Effector memory CD8-positive, alpha-beta T cell (primary cell): ENCODE results near the gene WNT3.

Experiments used
- ATAC-seq: fragments of 150-1000 bp; cut with Tn5 transposase; replicated peaks from 2 replicates; pipeline ENCODE4 v1.10.0; 2021; ENCODE audit warnings: mild to moderate bottlenecking, moderate library complexity
- DNase-seq, 3 experiments: peaks; one replicate each; pipeline ENCODE4 v3.0.0; 2021
- H3K27ac Mint-ChIP-seq, 2 donors: one replicate each; pipeline ENCODE4 v1.8.0; 2022; ENCODE audit warnings: mild to moderate bottlenecking in 2 of 2, mixed read lengths in 2 of 2, moderate library complexity in 2 of 2
- H3K27me3 Mint-ChIP-seq, 2 donors: one replicate each; pipeline ENCODE4 v1.8.0; 2022; ENCODE audit warnings: mixed read lengths in 2 of 2
- H3K36me3 Mint-ChIP-seq: one replicate; pipeline ENCODE4 v1.8.0; 2022; ENCODE audit warnings: mild to moderate bottlenecking, moderate library complexity, mixed read lengths; ENCODE audit not compliant: insufficient read depth
- H3K4me1 Mint-ChIP-seq, 2 donors: one replicate each; pipeline ENCODE4 v1.8.0; 2022; ENCODE audit warnings: low read depth in 2 of 2, mixed read lengths in 2 of 2
- H3K4me3 Mint-ChIP-seq, 2 donors: one replicate each; pipeline ENCODE4 v1.8.0; 2022; ENCODE audit warnings: mild to moderate bottlenecking in 2 of 2, mixed read lengths in 2 of 2, moderate library complexity in 2 of 2
- H3K9me3 Mint-ChIP-seq, 2 donors: one replicate each; pipeline ENCODE4 v1.8.0; 2022; ENCODE audit warnings: mixed read lengths in 2 of 2

Gene WNT3

DNA sequence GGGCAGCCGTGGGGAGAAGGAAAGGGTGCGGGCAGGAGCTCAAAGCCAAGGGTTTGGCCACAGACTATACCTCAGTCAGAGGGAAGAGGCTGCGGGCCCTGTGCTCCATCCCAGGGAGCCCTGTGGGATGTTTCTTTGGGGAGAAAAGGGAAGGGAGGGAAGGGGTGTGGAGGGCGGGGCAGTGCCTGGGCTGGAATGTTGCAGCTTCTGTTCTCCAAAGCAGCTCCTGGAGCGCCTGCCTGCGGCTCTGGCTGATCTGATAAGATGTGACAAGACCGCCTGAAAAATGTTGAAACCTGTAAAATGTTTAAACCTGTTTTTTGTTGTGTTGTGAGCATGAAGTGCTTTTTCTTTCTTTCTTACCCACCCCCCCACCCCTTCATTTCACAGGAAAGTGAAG lies 32.8 kb downstream of the WNT3 start:
- no peaks in the 10 kb centered on the region for H3K9me3 Mint-ChIP-seq
- peaks cover 27 to 49% of the 10 kb centered on the region in 2 donors for H3K27me3 Mint-ChIP-seq
- H3K4me1 Mint-ChIP-seq: peaks cover 0 to 2% of the 10 kb centered on the region in 2 donors
- ATAC-seq: no peak
- H3K27ac Mint-ChIP-seq: no peak overlapping the region
- DNase-seq: no peak
- no peaks in the 10 kb centered on the region for H3K36me3 Mint-ChIP-seq
- H3K4me3 Mint-ChIP-seq: no peak overlapping the region

GRCh38 chr17:46783031-46783593 lies 35.4 kb downstream of the WNT3 start:
- no peak overlapping the region for H3K4me3 Mint-ChIP-seq
- H3K36me3 Mint-ChIP-seq: peaks cover 3% of the 10 kb centered on the region
- ATAC-seq: no peak

GRCh38 chr17:46782250-46782953 lies 36.1 kb downstream of the WNT3 start:
- H3K27ac Mint-ChIP-seq: no peak overlapping the region
- no peak for DNase-seq
- H3K27me3 Mint-ChIP-seq: peaks cover 30 to 58% of the 10 kb centered on the region in 2 donors
- H3K4me1 Mint-ChIP-seq: peaks cover 0 to 2% of the 10 kb centered on the region in 2 donors
- H3K4me3 Mint-ChIP-seq: no peak overlapping the region
- ATAC-seq: peak; percentile 41
- H3K36me3 Mint-ChIP-seq: peaks cover 3% of the 10 kb centered on the region
- no peaks in the 10 kb centered on the region for H3K9me3 Mint-ChIP-seq

More at GRCh38 chr17:46783031-46783593, 35.4 kb downstream of the WNT3 start:
- no peak for DNase-seq
- Mint-ChIP-seq H3K9me3 (no peaks in the 10 kb centered on the region), H3K27me3 (peaks cover 23 to 51% of the 10 kb centered on the region in 2 donors), H3K27ac (no peak overlapping the region), H3K4me1 (peaks cover 0 to 2% of the 10 kb centered on the region in 2 donors)

GRCh38 chr17:46780003-46780373 lies 38.5 kb downstream of the WNT3 start:
- Mint-ChIP-seq H3K27me3 (peaks cover 37 to 69% of the 10 kb centered on the region in 2 donors), H3K9me3 (no peaks in the 10 kb centered on the region), H3K36me3 (peaks cover 3% of the 10 kb centered on the region), H3K4me1 (peaks cover 0 to 2% of the 10 kb centered on the region in 2 donors), H3K4me3 (no peak overlapping the region), H3K27ac (no peak overlapping the region)
- no peak for DNase-seq
- ATAC-seq: no peak

DNA sequence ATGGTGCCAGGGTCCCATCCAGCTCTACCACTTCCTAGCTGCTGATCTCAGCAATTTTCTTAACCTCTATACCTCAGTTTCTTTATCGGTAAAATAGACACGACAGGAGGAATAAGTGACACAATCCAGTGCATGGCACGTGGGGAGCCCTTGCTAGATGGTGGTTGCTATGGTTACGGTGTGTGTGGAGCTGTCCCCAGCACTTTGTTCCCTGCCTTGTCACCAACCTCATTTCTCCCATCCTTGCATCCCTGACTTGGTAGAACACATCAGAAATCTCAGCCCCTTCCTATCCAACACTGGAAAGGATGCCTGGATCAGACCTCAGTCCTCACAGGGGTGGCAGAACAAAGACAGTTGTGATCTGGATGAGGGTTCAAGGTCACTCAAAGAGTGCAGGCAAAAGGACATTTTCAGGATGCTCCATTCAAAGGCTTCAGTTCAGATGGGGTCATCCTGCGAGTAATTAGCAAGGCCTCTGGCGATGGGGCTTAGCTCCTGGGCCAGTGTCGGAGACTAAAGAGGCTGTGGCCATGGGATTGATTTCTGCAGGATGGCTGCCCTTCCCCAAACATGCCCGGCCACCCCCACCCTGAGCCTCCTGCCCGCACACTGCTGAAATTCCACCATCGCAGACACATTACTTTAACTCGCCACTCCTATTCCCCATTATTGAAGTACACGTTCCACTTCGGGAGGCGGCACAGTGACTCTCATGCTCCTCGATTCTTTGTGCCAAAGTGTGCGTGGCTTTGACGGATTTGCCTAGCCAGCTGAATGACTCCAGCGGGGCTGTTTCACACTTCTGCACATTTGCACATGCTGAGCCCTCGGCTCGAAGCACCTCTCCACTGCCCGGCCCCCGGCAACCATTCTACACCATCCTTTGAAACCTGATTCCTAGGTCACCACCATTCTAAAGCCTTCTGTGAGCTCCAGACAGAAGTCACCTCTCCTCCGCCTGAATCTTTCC lies 40.3 kb downstream of the WNT3 start:
- Mint-ChIP-seq H3K9me3 (no peaks in the 10 kb centered on the region), H3K27me3 (peaks cover 40 to 83% of the 10 kb centered on the region in 2 donors), H3K4me1 (peaks cover 0 to 2% of the 10 kb centered on the region in 2 donors), H3K36me3 (peaks cover 3% of the 10 kb centered on the region), H3K27ac (no peak overlapping the region), H3K4me3 (no peak overlapping the region)
- no peak for DNase-seq
- no peak for ATAC-seq

DNA sequence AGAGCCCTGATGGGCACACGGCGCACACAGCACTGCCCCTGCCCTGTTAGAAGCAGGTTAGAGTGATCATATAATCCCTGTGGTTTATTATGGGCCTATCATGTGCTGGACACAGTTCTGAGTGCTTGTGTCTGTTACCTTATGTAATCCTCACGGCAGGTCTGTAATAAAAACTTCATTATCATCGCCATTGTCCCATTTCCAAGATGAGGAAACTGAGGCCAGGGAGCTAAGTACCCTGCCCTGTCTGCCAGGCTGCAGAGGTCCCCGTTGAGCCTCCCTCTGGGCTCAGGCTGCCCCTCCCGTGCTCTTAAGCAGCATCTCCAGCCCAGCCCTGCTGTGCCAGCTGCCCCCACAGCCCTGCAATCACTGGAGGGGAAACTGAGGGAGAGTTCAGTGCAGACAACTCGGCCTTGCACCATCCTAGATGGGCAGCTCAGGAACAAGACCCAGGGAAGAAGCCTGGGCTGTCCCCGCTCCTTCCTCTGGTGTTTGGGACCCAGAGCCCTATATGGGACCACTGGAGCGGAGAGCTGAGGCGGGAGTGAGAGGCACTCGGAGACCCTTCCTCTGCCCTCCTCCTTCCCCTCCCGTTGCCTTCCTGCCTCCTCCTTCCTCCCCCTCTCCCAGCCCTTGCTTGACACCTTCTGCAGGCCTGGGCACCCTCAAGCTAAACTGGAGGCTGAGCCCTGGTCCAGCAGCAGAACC lies 42.0 kb downstream of the WNT3 start:
- Mint-ChIP-seq H3K36me3 (peaks cover 3% of the 10 kb centered on the region), H3K27ac (no peak overlapping the region), H3K27me3 (peaks cover 47 to 85% of the 10 kb centered on the region in 2 donors), H3K9me3 (no peaks in the 10 kb centered on the region), H3K4me1 (peaks cover 5 to 10% of the 10 kb centered on the region in 2 donors), H3K4me3 (no peak overlapping the region)
- no peak for DNase-seq
- no peak for ATAC-seq

DNA sequence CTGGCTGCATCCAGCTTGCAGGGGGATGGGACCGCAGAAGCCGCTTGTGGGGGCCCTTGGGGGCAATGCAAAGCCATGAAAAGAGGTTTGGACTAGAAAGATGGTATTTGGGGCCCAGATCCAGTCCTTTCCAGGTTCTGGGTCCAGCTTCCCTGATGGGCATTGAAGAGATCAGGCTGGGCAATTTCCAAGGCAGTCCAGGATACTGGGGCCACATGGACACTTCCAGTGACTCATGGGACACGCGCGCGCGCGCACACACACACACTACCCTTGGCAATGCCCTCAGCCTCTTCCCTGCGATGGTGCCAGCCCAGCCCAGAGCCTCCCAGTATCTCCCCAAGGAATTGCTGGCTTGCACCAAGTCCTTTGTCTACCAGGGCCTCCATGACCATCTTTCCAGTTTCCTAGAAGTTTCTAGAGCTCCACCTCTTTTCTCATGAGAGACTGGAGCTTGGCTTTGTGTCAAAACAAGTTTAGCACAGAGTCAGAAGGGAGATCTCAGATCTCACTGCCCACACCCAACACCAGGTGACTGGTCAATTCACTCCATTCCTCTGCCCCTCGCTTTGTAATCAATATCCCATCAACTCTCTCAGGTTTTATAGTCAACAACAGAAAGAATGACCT lies 44.3 kb downstream of the WNT3 start:
- no peak for DNase-seq
- H3K4me1 Mint-ChIP-seq: peaks cover 5 to 17% of the 10 kb centered on the region in 2 donors
- no peaks in the 10 kb centered on the region for H3K9me3 Mint-ChIP-seq
- H3K27ac Mint-ChIP-seq: no peak overlapping the region
- ATAC-seq: no peak
- H3K4me3 Mint-ChIP-seq: no peak overlapping the region
- H3K27me3 Mint-ChIP-seq: peaks cover 40 to 74% of the 10 kb centered on the region in 2 donors
- H3K36me3 Mint-ChIP-seq: peaks cover 3% of the 10 kb centered on the region

DNA sequence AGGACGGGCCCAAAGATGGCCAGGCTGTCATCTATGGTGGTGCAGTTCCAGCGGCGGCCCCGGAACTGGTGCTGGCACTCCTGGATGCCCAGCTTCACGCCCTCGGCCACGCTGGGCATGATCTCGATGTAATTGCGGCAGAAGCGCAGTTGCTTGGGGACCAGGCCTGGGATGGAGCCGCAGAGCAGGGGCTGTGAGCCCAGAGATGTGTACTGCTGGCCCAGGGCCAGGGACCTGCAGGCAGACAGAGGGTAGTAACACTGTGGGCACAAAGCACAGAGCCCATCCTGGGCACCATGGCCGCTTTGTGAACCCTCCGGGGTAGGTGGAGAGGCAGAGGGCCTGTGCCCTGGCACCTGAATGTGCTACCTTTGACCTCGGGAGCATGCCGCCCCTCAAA lies 44.8 kb downstream of the WNT3 start:
- H3K27me3 Mint-ChIP-seq: peaks cover 37 to 68% of the 10 kb centered on the region in 2 donors
- no peaks in the 10 kb centered on the region for H3K36me3 Mint-ChIP-seq
- no peak for ATAC-seq
- DNase-seq: no peak
- no peaks in the 10 kb centered on the region for H3K9me3 Mint-ChIP-seq
- no peak overlapping the region for H3K4me3 Mint-ChIP-seq
- peaks cover 5 to 17% of the 10 kb centered on the region in 2 donors for H3K4me1 Mint-ChIP-seq
- no peak overlapping the region for H3K27ac Mint-ChIP-seq

DNA sequence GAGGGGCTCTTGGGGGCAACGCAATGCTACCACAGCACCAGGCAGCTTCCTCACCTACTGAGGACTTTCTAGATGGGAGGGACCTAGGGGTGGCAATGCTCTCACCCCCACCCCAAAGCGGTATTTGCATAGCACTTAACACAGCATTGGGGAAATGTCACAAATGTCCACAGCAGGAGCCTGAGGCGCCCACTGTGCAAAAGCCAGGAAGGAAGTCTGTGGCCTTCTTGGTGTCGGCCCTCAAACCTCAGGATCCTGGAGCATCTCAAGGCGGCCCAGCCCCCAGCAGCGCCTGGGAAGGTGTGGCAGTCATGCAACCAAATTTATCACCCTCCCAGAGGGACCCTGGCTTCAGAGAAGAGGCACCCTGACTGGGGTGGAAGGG lies 45.3 kb downstream of the WNT3 start:
- no peaks in the 10 kb centered on the region for H3K9me3 Mint-ChIP-seq
- H3K36me3 Mint-ChIP-seq: no peaks in the 10 kb centered on the region
- H3K27ac Mint-ChIP-seq: no peak overlapping the region
- H3K27me3 Mint-ChIP-seq: peaks cover 34 to 64% of the 10 kb centered on the region in 2 donors
- peaks cover 5 to 17% of the 10 kb centered on the region in 2 donors for H3K4me1 Mint-ChIP-seq
- peak overlapping the region; percentile 70 to 76 for H3K4me3 Mint-ChIP-seq
- ATAC-seq (no peak), DNase-seq (no peak)

DNA sequence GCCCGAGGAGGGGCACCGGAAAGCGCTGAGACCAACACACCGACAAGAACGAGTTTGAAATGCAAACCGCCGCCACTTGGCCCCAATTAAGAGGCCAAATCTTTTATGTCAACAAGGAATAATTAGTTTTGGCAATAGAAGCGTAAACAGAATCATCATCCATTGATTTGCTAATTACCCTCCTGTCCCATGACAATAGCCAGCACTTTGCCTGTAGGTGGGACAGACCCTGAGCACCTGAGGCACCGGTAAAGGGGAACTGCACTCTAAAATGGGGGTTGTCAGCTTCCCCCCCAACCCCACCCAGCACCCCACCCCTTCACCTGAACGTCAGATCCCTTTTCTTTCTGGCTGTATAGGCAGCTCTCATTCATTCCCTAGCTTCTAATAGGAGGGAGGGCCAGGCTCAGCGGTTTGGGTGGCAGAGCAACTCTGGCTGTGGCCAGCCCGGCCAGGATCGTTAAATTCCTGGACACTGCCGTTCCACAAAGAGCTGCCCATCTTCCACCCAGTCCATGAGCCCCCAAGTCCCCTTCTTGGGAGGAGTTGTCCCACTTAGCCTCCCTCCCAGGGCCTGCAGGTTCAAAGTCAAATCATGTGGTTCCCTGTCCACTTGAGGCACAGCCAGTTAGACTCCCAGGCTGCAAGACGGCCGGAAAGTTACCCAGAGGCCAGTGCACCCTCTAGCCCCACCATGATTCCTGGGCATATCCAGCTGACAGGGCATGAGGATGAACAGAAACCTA lies 45.8 kb downstream of the WNT3 start:
- no peaks in the 10 kb centered on the region for H3K9me3 Mint-ChIP-seq
- H3K36me3 Mint-ChIP-seq: no peaks in the 10 kb centered on the region
- DNase-seq (no peak), ATAC-seq (no peak)
- H3K4me3 Mint-ChIP-seq: peak overlapping the region; percentile 70 to 76
- peaks cover 30 to 58% of the 10 kb centered on the region in 2 donors for H3K27me3 Mint-ChIP-seq
- peaks cover 5 to 17% of the 10 kb centered on the region in 2 donors for H3K4me1 Mint-ChIP-seq
- H3K27ac Mint-ChIP-seq: no peak overlapping the region

GRCh38 chr17:46771561-46772474 lies 46.7 kb downstream of the WNT3 start:
- no peak for DNase-seq
- Mint-ChIP-seq H3K4me3 (peak overlapping the region; percentile 70 to 76), H3K27me3 (peaks cover 23 to 50% of the 10 kb centered on the region in 2 donors), H3K9me3 (no peaks in the 10 kb centered on the region), H3K27ac (no peak overlapping the region), H3K4me1 (peaks cover 5 to 17% of the 10 kb centered on the region in 2 donors), H3K36me3 (no peaks in the 10 kb centered on the region)
- ATAC-seq: peak; percentile 53
